Measurements from ENCODE around the gene CSGALNACT2. TPM values are rescaled to one million over a fixed set of nuclear protein-coding genes. Genes with fewer than 3 reads are reported as not detected.

The CSGALNACT2 gene
- total RNA-seq, 1 experiment from 2014 or later, result 3.6 TPM

- Histone ChIP-seq H3K9me3 (ENCODE audit: low read length) (no peaks in the 10 kb centered on the region), H4K20me1 (ENCODE audit: low read length) (no peaks in the 10 kb centered on the region), H3K36me3 (ENCODE audit: low read depth, low read length) (no peaks in the 10 kb centered on the region), H3K27me3 (ENCODE audit: low read length) (no peaks in the 10 kb centered on the region), H3K9ac (ENCODE audit: low read length) (no peak overlapping the region), H3K9me2 (replicated peaks; ENCODE audit: low read length) (no peaks in the 10 kb centered on the region), H2AFZ (ENCODE audit: low read length) (no peak overlapping the region), H3K4me3 (ENCODE audit: low read length) (no peak overlapping the region), H3K4me2 (ENCODE audit: low read length) (no peak overlapping the region), H3F3A (ENCODE audit: low read length, unreplicated experiment) (no peaks in the 10 kb centered on the region), H3K4me1 (ENCODE audit: insufficient read depth, low read length) (no peaks in the 10 kb centered on the region), H3K79me2 (ENCODE audit: low read length) (no peaks in the 10 kb centered on the region), H3K27ac (ENCODE audit: low read length) (no peak overlapping the region)
- ATAC-seq, result no peak
- TF ChIP-seq, protein P1, sequence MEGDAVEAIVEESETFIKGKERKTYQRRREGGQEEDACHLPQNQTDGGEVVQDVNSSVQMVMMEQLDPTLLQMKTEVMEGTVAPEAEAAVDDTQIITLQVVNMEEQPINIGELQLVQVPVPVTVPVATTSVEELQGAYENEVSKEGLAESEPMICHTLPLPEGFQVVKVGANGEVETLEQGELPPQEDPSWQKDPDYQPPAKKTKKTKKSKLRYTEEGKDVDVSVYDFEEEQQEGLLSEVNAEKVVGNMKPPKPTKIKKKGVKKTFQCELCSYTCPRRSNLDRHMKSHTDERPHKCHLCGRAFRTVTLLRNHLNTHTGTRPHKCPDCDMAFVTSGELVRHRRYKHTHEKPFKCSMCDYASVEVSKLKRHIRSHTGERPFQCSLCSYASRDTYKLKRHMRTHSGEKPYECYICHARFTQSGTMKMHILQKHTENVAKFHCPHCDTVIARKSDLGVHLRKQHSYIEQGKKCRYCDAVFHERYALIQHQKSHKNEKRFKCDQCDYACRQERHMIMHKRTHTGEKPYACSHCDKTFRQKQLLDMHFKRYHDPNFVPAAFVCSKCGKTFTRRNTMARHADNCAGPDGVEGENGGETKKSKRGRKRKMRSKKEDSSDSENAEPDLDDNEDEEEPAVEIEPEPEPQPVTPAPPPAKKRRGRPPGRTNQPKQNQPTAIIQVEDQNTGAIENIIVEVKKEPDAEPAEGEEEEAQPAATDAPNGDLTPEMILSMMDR (conservative IDR thresholded peaks at IDR 0.05; ENCODE audit: low read depth, low read length), result no peak
- TF ChIP-seq EZH2 (IDR thresholded peaks at IDR 0.05; ENCODE audit: low read length, unreplicated experiment) (no peak), EZH2phosphoT487 (IDR thresholded peaks at IDR 0.05; ENCODE audit: borderline replicate concordance, low read length) (no peak)
- ChIA-PET POLR2A (ENCODE audit: unreplicated experiment) (no interaction called here), CTCF (interaction anchor here (0.7 kb wide), 1 partner anchor 69 kb away, joined by 4 read pairs; no protein-coding TSS in a partner anchor)
- BruUV-seq (replicated peaks), result no TSS peak
- DNase-seq, result no peak
- intact Hi-C loops (cut with micrococcal nuclease), result loop anchor here (5.0 kb wide), 1 partner anchor 339 kb away; no protein-coding TSS in a partner anchor
These were observed 67.6 kb downstream of the CSGALNACT2 start for GRCh38 chr10:43205681-43206390.

- no peaks in the 10 kb centered on the region for H3K79me2 ChIP-seq (ENCODE audit: low read length)
- no peaks in the 10 kb centered on the region for H3K9me2 ChIP-seq (replicated peaks; ENCODE audit: low read length)
- POLR2A ChIA-PET (ENCODE audit: unreplicated experiment), result no interaction called here
- H3K4me3 ChIP-seq (ENCODE audit: low read length), result no peak overlapping the region
- H3K27me3 ChIP-seq (ENCODE audit: low read length), result no peaks in the 10 kb centered on the region
- H3K9me3 ChIP-seq (ENCODE audit: low read length), result no peaks in the 10 kb centered on the region
- H2AFZ ChIP-seq (ENCODE audit: low read length), result no peak overlapping the region
- H3K4me2 ChIP-seq (ENCODE audit: low read length), result no peak overlapping the region
- DNase-seq (no peak), ATAC-seq (no peak)
- TF ChIP-seq, protein P1 (conservative IDR thresholded peaks at IDR 0.05; ENCODE audit: low read depth, low read length), result no peak
- TF ChIP-seq EZH2 (IDR thresholded peaks at IDR 0.05; ENCODE audit: low read length, unreplicated experiment), result no peak
- H3K4me1 ChIP-seq (ENCODE audit: insufficient read depth, low read length), result no peaks in the 10 kb centered on the region
- H3F3A ChIP-seq (ENCODE audit: low read length, unreplicated experiment), result no peaks in the 10 kb centered on the region
- no peak overlapping the region for H3K9ac ChIP-seq (ENCODE audit: low read length)
- BruUV-seq (replicated peaks), result no TSS peak
- CTCF ChIA-PET, result no interaction called here
- intact Hi-C loops (cut with micrococcal nuclease), result loop anchor here (5.0 kb wide), 1 partner anchor 339 kb away; no protein-coding TSS in a partner anchor
- no peaks in the 10 kb centered on the region for H4K20me1 ChIP-seq (ENCODE audit: low read length)
- no peak overlapping the region for H3K27ac ChIP-seq (ENCODE audit: low read length)
- no peaks in the 10 kb centered on the region for H3K36me3 ChIP-seq (ENCODE audit: low read depth, low read length)
These were observed 68.4 kb downstream of the CSGALNACT2 start for GRCh38 chr10:43206391-43207235.
